ENCODE measurements around the gene ISOC1.

Gene ISOC1

DNA sequence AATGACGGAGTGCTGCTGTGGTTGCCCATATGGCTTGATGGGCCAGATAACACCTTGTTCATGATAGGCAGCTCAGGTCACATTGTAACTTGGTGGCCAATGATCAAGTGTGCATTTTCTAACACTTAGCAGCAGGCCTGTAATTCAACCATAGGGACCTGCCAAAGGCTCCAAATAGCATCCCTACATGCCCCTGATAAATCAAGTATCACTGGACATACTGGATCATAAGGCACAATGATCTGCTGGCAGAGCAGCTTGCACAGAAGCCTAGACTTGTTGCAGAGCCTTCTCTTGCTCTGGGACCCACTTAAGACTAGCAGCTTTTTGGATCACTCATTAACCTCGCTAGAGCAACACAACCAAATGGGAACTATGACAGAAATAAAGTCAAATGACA lies 46.0 kb upstream of the ISOC1 start:
- TF ChIP-seq, protein P1, sequence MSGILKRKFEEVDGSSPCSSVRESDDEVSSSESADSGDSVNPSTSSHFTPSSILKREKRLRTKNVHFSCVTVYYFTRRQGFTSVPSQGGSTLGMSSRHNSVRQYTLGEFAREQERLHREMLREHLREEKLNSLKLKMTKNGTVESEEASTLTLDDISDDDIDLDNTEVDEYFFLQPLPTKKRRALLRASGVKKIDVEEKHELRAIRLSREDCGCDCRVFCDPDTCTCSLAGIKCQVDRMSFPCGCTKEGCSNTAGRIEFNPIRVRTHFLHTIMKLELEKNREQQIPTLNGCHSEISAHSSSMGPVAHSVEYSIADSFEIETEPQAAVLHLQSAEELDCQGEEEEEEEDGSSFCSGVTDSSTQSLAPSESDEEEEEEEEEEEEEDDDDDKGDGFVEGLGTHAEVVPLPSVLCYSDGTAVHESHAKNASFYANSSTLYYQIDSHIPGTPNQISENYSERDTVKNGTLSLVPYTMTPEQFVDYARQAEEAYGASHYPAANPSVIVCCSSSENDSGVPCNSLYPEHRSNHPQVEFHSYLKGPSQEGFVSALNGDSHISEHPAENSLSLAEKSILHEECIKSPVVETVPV (CRISPR knock-in tag; IDR thresholded peaks at IDR 0.05), result no peak
- no peak for TF ChIP-seq TOX (CRISPR knock-in tag; IDR thresholded peaks at IDR 0.05; ENCODE audit: borderline replicate concordance)
- TF ChIP-seq GLIS3 (CRISPR knock-in tag; IDR thresholded peaks at IDR 0.05), result no peak
- no peak for TF ChIP-seq ZFP30 (CRISPR knock-in tag; IDR thresholded peaks at IDR 0.05)
- no peak for TF ChIP-seq ZNF70 (CRISPR knock-in tag; IDR thresholded peaks at IDR 0.05)
- no peak for TF ChIP-seq TCF4 (CRISPR knock-in tag; IDR thresholded peaks at IDR 0.05; ENCODE audit: borderline replicate concordance)
- no peak for TF ChIP-seq ISL1 (CRISPR knock-in tag; IDR thresholded peaks at IDR 0.05)
- no peak for TF ChIP-seq ZNF8 (CRISPR knock-in tag; IDR thresholded peaks at IDR 0.05)
- no peak for TF ChIP-seq ARNTL (CRISPR knock-in tag; IDR thresholded peaks at IDR 0.05; ENCODE audit: borderline replicate concordance, low read depth)
- TF ChIP-seq ZC3H10 (CRISPR knock-in tag; IDR thresholded peaks at IDR 0.05), result no peak
- TF ChIP-seq, protein P2, sequence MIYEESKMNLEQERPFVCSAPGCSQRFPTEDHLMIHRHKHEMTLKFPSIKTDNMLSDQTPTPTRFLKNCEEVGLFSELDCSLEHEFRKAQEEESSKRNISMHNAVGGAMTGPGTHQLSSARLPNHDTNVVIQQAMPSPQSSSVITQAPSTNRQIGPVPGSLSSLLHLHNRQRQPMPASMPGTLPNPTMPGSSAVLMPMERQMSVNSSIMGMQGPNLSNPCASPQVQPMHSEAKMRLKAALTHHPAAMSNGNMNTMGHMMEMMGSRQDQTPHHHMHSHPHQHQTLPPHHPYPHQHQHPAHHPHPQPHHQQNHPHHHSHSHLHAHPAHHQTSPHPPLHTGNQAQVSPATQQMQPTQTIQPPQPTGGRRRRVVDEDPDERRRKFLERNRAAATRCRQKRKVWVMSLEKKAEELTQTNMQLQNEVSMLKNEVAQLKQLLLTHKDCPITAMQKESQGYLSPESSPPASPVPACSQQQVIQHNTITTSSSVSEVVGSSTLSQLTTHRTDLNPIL (CRISPR knock-in tag; IDR thresholded peaks at IDR 0.05; ENCODE audit: low read depth), result no peak
- TF ChIP-seq, protein P3, sequence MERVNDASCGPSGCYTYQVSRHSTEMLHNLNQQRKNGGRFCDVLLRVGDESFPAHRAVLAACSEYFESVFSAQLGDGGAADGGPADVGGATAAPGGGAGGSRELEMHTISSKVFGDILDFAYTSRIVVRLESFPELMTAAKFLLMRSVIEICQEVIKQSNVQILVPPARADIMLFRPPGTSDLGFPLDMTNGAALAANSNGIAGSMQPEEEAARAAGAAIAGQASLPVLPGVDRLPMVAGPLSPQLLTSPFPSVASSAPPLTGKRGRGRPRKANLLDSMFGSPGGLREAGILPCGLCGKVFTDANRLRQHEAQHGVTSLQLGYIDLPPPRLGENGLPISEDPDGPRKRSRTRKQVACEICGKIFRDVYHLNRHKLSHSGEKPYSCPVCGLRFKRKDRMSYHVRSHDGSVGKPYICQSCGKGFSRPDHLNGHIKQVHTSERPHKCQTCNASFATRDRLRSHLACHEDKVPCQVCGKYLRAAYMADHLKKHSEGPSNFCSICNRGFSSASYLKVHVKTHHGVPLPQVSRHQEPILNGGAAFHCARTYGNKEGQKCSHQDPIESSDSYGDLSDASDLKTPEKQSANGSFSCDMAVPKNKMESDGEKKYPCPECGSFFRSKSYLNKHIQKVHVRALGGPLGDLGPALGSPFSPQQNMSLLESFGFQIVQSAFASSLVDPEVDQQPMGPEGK (CRISPR knock-in tag; IDR thresholded peaks at IDR 0.05; ENCODE audit: borderline replicate concordance), result no peak
- TF ChIP-seq RARB (CRISPR knock-in tag; IDR thresholded peaks at IDR 0.05), result no peak
- no peak for TF ChIP-seq ZNF565 (CRISPR knock-in tag; conservative IDR thresholded peaks at IDR 0.05; ENCODE audit: low read depth)
- ATAC-seq, result no peak

DNA sequence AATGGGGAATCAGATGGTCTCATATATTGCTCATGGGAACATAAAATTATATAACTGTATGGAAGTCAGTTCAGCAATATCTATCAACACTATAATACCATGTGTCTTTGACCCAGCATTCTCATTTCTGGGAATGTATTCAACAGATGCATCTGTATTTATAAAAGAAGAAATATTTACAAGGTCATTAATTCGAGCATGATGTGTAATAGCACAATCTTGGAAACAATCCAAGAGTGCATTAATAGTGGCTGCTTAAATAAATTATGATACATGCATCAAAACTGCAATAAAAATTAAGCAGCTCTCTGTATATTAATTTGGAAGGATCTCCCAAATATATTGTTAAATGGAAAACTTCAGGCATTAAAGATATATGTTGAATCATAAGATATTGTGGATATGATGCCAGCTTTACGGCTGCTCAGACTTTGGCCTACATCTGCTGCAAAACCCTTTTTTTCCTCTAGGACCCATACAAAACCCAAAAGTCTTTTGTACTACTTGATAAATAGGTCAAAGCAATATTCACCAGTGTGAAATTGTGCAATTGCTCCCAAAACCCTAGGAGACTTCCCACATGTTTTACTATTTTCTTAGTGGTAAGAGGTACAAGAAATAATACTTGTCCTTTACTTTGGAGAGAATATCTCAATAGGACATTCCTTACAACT lies 45.3 kb upstream of the ISOC1 start:
- ATAC-seq, result peak; percentile 27; the same call in 1 of the 3 replicates
- TF ChIP-seq, protein P3 (CRISPR knock-in tag; IDR thresholded peaks at IDR 0.05; ENCODE audit: borderline replicate concordance), result no peak
- TF ChIP-seq, protein P4, sequence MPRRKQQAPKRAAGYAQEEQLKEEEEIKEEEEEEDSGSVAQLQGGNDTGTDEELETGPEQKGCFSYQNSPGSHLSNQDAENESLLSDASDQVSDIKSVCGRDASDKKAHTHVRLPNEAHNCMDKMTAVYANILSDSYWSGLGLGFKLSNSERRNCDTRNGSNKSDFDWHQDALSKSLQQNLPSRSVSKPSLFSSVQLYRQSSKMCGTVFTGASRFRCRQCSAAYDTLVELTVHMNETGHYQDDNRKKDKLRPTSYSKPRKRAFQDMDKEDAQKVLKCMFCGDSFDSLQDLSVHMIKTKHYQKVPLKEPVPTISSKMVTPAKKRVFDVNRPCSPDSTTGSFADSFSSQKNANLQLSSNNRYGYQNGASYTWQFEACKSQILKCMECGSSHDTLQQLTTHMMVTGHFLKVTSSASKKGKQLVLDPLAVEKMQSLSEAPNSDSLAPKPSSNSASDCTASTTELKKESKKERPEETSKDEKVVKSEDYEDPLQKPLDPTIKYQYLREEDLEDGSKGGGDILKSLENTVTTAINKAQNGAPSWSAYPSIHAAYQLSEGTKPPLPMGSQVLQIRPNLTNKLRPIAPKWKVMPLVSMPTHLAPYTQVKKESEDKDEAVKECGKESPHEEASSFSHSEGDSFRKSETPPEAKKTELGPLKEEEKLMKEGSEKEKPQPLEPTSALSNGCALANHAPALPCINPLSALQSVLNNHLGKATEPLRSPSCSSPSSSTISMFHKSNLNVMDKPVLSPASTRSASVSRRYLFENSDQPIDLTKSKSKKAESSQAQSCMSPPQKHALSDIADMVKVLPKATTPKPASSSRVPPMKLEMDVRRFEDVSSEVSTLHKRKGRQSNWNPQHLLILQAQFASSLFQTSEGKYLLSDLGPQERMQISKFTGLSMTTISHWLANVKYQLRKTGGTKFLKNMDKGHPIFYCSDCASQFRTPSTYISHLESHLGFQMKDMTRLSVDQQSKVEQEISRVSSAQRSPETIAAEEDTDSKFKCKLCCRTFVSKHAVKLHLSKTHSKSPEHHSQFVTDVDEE (CRISPR knock-in tag; IDR thresholded peaks at IDR 0.05), result no peak
- TF ChIP-seq SNAI2 (CRISPR knock-in tag; IDR thresholded peaks at IDR 0.05) (no peak), ZFP3 (CRISPR knock-in tag; IDR thresholded peaks at IDR 0.05) (0 out of 2 replicates have a peak, but pooled peaks have one; percentile 54), ISL1 (CRISPR knock-in tag; IDR thresholded peaks at IDR 0.05) (peak; percentile 45), BACH2 (CRISPR knock-in tag; IDR thresholded peaks at IDR 0.05; ENCODE audit: borderline replicate concordance) (no peak), TCF4 (CRISPR knock-in tag; IDR thresholded peaks at IDR 0.05; ENCODE audit: borderline replicate concordance) (no peak)

DNA sequence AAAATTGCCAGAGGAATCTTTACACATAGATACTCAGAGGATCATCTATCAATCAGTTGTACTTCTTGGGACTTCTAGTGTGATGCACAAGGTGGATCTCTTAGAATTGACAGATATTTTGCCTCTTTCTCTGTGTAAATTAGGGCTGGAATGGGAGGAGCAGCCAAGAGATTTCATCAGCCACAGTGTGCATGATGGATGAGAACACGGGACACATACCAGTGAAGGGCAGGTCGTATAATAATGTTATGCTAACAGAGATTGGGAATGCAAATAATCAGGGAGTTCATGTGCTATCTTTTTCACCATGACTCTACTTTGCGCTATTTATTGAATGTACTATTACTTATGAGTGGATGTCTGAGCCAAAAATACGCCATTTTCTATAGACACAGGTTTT lies 43.3 kb upstream of the ISOC1 start:
- ATAC-seq, result no peak
- TF ChIP-seq ZFP3 (CRISPR knock-in tag; IDR thresholded peaks at IDR 0.05) (no peak), ESRRG (CRISPR knock-in tag; IDR thresholded peaks at IDR 0.05) (no peak), ISL1 (CRISPR knock-in tag; IDR thresholded peaks at IDR 0.05) (peak; percentile 49; the same call in 1 of the 2 replicates)
